Measurements from ENCODE around the gene LDB2.

DNA sequence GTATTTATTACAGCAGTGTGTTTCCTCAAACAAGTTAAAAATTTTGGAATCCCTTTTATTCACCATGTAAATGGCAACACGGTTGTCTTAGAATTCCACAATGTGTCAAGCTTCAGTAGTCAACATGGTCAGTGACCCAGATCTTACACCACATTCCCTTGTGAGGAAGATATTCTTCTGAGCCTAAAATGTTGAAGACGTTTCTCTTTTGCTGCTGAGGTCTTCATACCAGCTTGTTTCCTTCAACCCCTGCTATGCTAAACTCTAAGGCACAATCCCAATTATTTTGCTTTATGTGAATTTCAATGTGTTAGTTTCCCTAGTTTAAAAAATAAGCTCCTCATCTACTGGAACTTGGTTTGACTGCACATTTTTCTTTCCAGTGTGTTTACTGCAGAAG lies 17.6 kb upstream of the LDB2 start:
- TF ChIP-seq, protein P1, sequence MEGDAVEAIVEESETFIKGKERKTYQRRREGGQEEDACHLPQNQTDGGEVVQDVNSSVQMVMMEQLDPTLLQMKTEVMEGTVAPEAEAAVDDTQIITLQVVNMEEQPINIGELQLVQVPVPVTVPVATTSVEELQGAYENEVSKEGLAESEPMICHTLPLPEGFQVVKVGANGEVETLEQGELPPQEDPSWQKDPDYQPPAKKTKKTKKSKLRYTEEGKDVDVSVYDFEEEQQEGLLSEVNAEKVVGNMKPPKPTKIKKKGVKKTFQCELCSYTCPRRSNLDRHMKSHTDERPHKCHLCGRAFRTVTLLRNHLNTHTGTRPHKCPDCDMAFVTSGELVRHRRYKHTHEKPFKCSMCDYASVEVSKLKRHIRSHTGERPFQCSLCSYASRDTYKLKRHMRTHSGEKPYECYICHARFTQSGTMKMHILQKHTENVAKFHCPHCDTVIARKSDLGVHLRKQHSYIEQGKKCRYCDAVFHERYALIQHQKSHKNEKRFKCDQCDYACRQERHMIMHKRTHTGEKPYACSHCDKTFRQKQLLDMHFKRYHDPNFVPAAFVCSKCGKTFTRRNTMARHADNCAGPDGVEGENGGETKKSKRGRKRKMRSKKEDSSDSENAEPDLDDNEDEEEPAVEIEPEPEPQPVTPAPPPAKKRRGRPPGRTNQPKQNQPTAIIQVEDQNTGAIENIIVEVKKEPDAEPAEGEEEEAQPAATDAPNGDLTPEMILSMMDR (IDR thresholded peaks at IDR 0.05), result no peak
- no peak for TF ChIP-seq POLR2A (IDR thresholded peaks at IDR 0.05; ENCODE audit: low read depth)
- no peak for TF ChIP-seq POLR2AphosphoS5 (IDR thresholded peaks at IDR 0.05)
- TF ChIP-seq EP300 (IDR thresholded peaks at IDR 0.05), result no peak
